ENCODE results near the gene GLDN.

DNA sequence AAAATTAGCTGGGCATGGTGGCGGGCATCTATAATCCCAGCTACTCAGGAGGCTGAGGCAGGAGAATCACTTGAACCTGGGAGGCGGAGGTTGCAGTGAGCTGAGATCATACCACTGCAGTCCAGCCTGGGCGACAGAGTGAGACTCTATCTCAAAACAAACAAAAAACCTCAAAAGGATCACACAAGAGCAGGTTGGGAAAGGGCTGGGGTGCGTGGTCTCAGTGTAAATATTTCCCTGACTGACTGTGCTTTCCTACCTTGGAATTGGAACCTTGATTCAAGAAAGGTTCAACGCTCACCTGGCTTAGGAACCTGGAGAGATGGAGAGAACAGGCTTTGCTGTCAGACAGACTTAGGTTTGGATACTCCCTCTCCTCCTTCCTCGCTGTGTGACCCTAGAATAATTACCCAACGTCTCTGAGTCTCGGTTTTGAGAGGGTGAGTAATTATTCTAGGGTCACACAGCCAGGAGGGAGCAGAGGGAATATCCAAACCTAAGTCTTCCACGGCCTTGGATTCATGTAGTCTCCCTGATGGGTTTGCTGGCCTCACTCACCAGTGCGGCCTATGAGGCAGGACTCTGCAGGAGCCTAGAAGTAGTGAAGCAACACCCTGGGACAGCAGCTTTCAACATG is 27.7 kb upstream of the GLDN start:
- TF ChIP-seq POLR2A (IDR thresholded peaks at IDR 0.05): no peak
- TF ChIP-seq, protein P1, sequence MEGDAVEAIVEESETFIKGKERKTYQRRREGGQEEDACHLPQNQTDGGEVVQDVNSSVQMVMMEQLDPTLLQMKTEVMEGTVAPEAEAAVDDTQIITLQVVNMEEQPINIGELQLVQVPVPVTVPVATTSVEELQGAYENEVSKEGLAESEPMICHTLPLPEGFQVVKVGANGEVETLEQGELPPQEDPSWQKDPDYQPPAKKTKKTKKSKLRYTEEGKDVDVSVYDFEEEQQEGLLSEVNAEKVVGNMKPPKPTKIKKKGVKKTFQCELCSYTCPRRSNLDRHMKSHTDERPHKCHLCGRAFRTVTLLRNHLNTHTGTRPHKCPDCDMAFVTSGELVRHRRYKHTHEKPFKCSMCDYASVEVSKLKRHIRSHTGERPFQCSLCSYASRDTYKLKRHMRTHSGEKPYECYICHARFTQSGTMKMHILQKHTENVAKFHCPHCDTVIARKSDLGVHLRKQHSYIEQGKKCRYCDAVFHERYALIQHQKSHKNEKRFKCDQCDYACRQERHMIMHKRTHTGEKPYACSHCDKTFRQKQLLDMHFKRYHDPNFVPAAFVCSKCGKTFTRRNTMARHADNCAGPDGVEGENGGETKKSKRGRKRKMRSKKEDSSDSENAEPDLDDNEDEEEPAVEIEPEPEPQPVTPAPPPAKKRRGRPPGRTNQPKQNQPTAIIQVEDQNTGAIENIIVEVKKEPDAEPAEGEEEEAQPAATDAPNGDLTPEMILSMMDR (IDR thresholded peaks at IDR 0.05): no peak
